ENCODE data around the gene HACD1. TPM values are rescaled to one million over a fixed set of nuclear protein-coding genes. Genes with fewer than 3 reads are reported as not detected.
A peak's percentile ranks its signal among the peaks of the same experiment; 100 is the strongest.
"Not testable (repeated sequence)": the region's sequence is repeated elsewhere in the genome, so short reads cannot be mapped to it uniquely, and the experiment has no call there.

Gene HACD1
- total RNA-seq, 1 donor from 2014 or later, result 25.8 TPM

- peak; percentile 82 for DNase-seq (ENCODE audit: low read depth, low spot score)
Observed at GRCh38 chr10:17643755-17644484, 26.7 kb upstream of the HACD1 start, which contains the start of gene STAM. Gene STAM, plus strand, starts transcription at chr10:17644151. Its CDS starts 189 bp downstream, at chr10:17644340.

GRCh38 chr10:17643339-17643754, 26.2 kb upstream of the HACD1 start:
- DNase-seq (ENCODE audit: low read depth, low spot score), result peak; percentile 44

DNA sequence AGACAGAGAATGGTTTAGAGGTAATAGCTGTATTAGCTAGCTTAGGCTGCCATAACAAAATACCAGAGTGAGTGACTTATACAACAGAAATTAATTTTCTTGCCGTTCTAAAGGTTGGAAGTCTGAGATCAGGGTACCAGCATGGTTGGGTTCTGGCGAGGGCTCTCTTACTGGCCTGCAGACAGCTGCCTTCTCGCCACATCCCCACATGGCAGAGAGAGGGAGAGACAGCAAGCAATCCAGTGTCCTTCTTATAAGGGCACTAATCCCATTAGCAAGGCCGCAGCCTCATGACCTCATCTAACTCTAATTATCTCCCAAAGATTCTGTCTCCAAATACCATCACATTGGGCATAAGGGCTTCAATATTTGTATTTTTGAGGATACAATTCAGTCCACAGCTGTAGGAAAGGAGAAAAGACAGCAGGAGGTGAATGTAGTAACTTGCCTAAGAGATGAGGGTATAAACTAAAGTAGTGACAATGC, 23.2 kb upstream of the HACD1 start:
- DNase-seq (ENCODE audit: low read depth, low spot score), result no peak

- DNase-seq (ENCODE audit: low read depth, low spot score), result no peak
Observed at GRCh38 chr10:17637869-17638268, 20.7 kb upstream of the HACD1 start.

DNA sequence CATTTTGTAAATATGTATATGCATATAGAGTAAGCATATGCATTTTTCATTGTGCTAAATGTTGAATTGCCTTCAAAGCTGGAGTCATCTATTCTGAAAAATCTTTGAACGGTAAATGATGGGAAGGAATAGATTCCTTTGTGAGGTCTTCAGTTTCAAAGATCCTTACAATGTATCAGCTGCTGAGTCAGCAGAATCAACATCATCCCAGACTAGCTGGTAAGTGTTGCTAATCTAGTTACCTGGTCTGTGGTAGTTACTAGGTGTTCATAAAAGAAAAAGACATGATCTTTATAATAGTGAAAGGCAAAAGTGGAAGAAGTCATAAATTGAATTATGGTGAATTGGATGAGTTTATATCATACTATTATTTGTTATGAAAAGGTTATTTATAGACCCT, 16.2 kb upstream of the HACD1 start:
- DNase-seq (ENCODE audit: low read depth, low spot score), result no peak

GRCh38 chr10:17632590-17632989, 15.4 kb upstream of the HACD1 start:
- not testable (repeated sequence) for DNase-seq (ENCODE audit: low read depth, low spot score)

DNA sequence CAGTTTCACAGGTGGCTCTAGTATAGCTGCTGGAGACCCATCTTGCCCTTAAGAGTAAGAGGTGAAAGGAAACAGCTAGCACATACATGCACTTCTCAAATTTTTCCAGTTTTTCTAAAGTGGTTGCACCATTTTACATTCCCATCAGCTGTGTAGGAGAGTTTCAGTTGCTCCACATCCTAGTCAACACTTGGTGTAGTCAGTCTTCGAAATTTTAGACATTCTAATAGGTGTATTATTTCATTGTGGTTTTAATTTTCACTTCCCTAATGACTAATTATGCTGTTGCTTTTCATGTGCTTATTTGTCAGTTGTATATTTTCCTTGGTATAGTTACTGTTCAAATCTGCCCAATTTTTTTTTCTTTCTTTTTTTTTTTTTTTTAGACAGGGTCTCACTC, 9.5 kb upstream of the HACD1 start:
- no peak for DNase-seq (ENCODE audit: low read depth, low spot score)

DNA sequence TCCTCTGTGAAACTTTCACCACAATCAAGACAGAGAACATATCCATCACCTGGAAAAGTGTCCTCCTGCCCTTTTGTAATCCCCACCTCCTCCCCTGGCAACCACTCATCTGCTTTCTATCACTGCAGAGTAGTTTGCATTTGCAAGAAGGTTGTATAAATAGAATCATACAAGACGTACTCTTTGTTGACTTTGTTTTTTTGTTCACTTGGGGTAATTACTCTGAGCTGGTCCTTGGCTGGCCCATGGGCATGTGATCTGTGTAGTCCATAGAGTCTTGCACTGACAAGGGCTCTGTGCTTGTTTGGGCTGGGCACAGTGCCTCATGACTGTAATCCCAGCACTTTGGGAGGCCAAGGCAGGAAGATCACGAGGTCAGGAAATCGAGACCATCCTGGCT, 7.8 kb upstream of the HACD1 start:
- no peak for DNase-seq (ENCODE audit: low read depth, low spot score)

DNA sequence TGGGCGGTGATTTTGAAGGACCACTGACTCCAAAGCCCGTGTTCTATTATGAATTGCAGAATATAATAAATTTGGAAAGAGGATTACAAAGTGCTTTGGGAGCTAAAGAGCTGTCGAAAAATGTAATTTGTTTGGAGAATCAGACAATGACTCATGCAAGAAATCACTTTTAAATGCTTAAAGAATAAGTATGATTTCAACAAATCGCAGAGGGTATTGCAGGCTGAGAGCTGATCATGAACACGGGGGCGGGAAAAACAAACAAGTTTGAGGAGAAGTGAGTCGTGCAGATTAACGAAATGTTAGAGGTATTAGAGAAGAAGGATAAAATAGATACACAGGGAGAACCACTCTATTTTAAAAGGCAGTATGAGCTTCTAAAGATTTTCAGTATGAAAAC, 4.9 kb upstream of the HACD1 start:
- no peak for DNase-seq (ENCODE audit: low read depth, low spot score)

DNA sequence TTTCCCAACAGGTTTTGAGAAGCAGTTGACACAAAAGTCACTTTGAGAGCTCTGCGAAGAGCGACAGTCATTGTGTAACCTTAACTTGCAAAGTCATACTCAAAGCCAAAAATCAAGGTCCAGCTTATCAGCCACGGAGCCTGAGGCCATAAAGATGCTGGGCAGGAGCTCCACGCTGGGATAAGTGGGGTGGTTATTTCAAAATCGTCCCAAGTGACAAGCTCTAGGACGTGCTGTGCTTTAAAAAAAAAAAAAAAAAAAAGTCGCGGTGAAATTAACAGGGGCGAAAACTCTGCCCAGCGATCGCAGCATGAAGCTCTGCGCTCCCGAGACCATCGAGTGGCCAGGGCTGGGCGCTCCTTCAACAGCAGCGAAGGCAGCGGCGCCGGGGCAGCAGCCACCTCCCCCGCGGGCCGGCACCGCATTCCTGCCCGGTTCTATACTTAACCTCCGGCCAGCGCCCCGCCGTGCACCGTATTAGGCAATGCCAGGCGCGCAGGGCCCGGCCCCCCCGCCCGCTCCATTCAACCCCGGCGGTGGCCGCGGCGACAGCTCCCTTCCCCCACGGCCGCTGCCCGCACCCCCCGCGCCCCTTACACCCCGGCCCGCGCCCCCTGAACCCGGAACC, 657 bp downstream of the HACD1 start:
- no peak for DNase-seq (ENCODE audit: low read depth, low spot score)

- DNase-seq (ENCODE audit: low read depth, low spot score), result no peak
Observed at GRCh38 chr10:17609523-17610079, 7.6 kb downstream of the HACD1 start.

GRCh38 chr10:17607603-17608332, 9.4 kb downstream of the HACD1 start:
- no peak for DNase-seq (ENCODE audit: low read depth, low spot score)

DNA sequence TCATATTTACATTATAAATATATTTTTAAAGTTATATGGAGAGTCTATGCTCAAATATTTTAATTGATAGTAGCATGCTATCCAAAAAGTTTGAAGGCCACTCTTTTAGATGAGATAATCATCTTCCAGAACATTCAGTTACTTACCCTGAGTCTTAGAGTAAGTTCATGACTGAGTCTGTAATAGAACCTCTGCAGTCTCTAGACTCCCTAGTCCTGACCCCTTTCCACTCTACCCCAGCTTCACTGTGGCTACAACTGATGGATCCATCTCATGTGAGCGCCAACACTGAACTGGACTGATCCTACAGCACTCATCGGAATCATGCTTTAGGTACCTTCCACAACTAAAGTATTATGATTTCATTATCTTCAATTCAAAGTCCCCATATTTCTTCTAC, 10.1 kb downstream of the HACD1 start:
- no peak for DNase-seq (ENCODE audit: low read depth, low spot score)

DNA sequence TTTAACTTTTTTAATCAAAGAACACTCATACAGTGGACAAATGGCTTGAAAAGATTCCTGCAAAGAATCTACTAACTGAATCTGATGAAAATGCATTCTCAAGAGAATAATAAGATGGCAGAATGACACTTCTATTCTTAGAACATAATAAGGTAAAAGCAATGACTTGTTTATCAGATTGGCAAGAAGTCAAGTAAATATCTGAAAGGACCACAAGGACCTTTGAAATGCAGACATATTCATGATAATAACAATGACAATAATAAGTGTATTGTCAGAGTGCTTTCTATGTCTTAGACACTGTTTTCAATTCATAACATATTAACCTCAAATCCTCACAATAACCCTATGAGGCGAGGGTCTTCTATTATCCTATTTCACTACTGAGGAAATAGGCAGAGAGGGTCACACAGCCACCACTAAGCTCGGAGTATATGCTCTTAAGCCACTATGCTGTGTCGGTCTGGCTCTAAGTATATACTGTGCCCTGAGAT, 10.6 kb downstream of the HACD1 start:
- no peak for DNase-seq (ENCODE audit: low read depth, low spot score)

DNA sequence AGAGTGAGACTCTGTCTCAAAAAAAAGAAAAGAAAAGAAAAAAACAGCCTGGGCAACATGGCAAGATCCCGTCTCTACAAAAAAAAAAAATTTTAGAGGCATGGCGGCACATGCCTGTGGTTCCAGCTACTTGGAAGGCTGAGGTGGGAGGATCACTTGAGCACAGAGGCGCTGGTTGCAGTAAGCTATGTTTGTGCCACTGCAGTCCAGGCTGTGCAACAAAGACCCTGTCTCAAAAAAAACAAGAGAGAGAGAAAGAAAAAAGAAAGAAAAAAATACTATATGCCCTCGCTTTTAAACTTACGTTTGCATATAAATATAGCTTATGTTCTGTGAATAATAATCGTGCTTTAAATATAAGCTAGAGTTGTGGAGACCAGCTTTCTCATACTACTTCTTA, 11.2 kb downstream of the HACD1 start:
- no peak for DNase-seq (ENCODE audit: low read depth, low spot score)

- DNase-seq (ENCODE audit: low read depth, low spot score), result peak; percentile 24
Observed at GRCh38 chr10:17599089-17599488, 18.1 kb downstream of the HACD1 start.

DNA sequence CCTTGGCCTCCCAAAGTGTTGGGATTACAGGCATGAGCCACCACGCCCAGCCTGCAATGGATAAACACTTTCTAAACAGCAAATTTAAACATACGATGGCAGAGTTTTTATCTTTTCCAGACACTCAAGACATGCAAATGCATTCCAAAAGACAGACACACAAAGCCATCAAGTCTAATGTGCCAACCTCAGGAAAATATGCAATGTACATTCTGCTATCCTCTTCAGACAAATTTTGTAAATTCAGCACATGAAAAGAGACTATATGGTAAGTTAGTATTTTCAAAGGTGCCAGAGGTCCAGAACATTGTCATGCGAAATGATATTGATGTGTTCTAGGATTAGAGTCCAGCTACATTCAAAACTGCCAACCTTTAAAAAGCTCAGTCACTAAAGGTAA, 19.8 kb downstream of the HACD1 start:
- no peak for DNase-seq (ENCODE audit: low read depth, low spot score)

- DNase-seq (ENCODE audit: low read depth, low spot score), result no peak
Observed at GRCh38 chr10:17590969-17591645, 26.1 kb downstream of the HACD1 start.

DNA sequence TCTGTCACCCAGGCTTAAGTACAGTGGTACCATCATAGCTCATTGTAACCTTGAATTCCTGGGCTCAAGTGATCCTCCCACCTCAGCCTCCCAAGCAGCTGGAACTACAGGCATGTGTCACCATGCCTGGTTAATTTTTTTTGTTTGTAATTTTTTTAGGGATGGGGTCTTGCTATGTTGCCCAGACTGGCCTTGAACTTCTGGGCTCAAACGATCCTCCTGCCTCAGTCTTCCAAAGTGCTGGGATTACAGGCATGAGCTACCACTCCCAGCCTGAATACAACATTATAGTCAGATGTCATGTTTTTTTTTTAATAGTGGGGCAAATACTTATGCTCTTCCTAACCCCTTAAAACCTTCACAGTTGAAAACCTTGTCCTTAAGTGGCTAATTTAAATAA, 27.9 kb downstream of the HACD1 start:
- DNase-seq (ENCODE audit: low read depth, low spot score), result not testable (repeated sequence)

DNA sequence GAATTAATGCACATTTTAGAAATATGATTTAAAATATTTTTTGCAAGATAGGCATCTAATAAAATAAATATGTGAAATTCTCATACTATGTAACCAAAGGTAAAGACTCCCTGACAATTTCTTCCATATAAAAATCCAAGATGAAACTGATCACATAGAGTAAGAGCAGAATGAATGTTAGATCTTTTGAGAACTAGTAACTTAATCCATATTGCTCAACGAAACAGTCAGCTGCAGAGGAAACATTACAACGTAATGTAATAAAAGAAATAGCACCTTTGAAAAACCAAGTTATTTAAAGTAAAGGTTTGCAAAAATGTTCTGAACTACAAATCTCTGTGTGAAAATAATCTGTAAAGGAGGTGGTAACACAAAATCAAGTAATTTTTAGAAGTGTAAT, 28.8 kb downstream of the HACD1 start:
- no peak for DNase-seq (ENCODE audit: low read depth, low spot score)

DNA sequence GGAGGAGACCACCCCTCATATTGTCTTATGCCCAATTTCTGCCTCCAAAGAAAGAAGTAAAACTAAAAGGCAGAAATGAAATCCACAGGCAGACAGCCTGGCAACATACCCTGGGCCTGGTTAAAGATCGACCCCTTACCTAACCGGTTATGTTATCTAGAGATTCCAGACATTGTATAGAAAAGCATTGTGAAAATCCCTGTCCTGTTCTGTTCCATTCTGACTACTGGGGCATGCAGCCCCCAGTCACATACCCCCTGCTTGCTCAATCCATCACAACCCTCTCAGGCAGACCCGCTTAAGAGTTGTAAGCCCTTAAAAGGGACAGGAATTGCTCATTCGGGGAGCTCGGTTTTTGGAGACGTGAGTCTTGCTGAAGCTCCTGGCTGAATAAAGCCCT, 29.9 kb downstream of the HACD1 start:
- not testable (repeated sequence) for DNase-seq (ENCODE audit: low read depth, low spot score)
